ENCODE results near the gene DENND4C. TPM values are rescaled to one million over a fixed set of nuclear protein-coding genes. Genes with fewer than 3 reads are reported as not detected.

The DENND4C gene
- total RNA-seq, 1 experiment from 2014 or later = 22.6 TPM

GRCh38 chr9:19184144-19184917 lies 46.2 kb upstream of the DENND4C start:
- no peaks in the 10 kb centered on the region for H3K36me3 Mint-ChIP-seq
- DNase-seq (ENCODE audit: low spot score) (no peak), ATAC-seq (peak; percentile 73)
- CTCF ChIA-PET = interaction anchor here (0.9 to 1.5 kb wide), 2 partner anchors 10 to 281 kb away, joined by 3 to 5 read pairs; no protein-coding TSS in a partner anchor
- H3K4me1 Mint-ChIP-seq = peaks cover 15% of the 10 kb centered on the region
- no peak for TF ChIP-seq ATF6 (CRISPR knock-in tag; IDR thresholded peaks at IDR 0.05)
- no peak for TF ChIP-seq IRF1 (CRISPR knock-in tag; IDR thresholded peaks at IDR 0.05)
- TF ChIP-seq ZBTB43 (CRISPR knock-in tag; IDR thresholded peaks at IDR 0.05) = no peak
- no peak for TF ChIP-seq TEAD4 (CRISPR knock-in tag; IDR thresholded peaks at IDR 0.05)
- no peak for TF ChIP-seq MAX (CRISPR knock-in tag; IDR thresholded peaks at IDR 0.05)
- TF ChIP-seq AFF4 (CRISPR knock-in tag; IDR thresholded peaks at IDR 0.05; ENCODE audit: borderline replicate concordance) = no peak
- no peak for TF ChIP-seq SOX15 (CRISPR knock-in tag; IDR thresholded peaks at IDR 0.05)
- TF ChIP-seq CTCF (IDR thresholded peaks at IDR 0.05) = no peak
- TF ChIP-seq FOXP1 (CRISPR knock-in tag; IDR thresholded peaks at IDR 0.05; ENCODE audit: borderline replicate concordance) = no peak
- no peak for TF ChIP-seq FOXP4 (CRISPR knock-in tag; IDR thresholded peaks at IDR 0.05)
- no peak for TF ChIP-seq KAT7 (CRISPR knock-in tag; IDR thresholded peaks at IDR 0.05; ENCODE audit: borderline replicate concordance)
- POLR2A ChIA-PET = interaction anchor here (0.5 to 0.6 kb wide), 2 partner anchors 46 to 1518 kb away, joined by 4 read pairs; no protein-coding TSS in a partner anchor
- 0 out of 2 replicates have a peak overlapping the region, but pooled peaks have one; percentile 19 for H3K27ac Mint-ChIP-seq
- H3K9me3 Mint-ChIP-seq = no peaks in the 10 kb centered on the region
- H3K27me3 Mint-ChIP-seq (ENCODE audit: low read depth) = no peaks in the 10 kb centered on the region
- no peak overlapping the region for H3K4me3 Mint-ChIP-seq

All from WTC11 (cell line).